ENCODE data around the gene HORMAD2.

DNA sequence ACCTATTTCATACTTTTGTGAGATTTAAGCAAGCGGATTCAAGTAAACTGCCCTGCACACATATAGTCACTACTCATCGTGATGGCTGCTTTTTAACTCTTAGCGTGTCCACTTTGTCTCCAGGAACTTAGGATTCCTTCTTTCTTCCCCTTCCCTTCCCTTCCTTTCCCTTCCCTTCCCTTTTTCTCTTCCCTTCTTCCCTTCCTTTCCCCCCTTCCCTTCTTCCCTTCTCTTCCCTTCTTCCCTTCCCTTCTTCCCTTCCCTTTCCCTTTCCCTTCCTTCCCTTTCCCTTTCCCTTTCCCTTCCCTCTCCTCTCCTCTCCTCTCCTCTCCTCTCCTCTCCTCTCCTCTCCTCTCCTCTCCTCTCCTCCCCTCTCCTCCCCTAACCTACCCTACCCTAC lies 100.4 kb downstream of the HORMAD2 start:
- no peak for TF ChIP-seq EZH2 (IDR thresholded peaks at IDR 0.05; ENCODE audit: low read depth)
- TF ChIP-seq, protein P1, sequence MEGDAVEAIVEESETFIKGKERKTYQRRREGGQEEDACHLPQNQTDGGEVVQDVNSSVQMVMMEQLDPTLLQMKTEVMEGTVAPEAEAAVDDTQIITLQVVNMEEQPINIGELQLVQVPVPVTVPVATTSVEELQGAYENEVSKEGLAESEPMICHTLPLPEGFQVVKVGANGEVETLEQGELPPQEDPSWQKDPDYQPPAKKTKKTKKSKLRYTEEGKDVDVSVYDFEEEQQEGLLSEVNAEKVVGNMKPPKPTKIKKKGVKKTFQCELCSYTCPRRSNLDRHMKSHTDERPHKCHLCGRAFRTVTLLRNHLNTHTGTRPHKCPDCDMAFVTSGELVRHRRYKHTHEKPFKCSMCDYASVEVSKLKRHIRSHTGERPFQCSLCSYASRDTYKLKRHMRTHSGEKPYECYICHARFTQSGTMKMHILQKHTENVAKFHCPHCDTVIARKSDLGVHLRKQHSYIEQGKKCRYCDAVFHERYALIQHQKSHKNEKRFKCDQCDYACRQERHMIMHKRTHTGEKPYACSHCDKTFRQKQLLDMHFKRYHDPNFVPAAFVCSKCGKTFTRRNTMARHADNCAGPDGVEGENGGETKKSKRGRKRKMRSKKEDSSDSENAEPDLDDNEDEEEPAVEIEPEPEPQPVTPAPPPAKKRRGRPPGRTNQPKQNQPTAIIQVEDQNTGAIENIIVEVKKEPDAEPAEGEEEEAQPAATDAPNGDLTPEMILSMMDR (conservative IDR thresholded peaks at IDR 0.05) = no peak
